ENCODE data around the gene CTSH. TPM values are rescaled to one million over a fixed set of nuclear protein-coding genes. Genes with fewer than 3 reads are reported as not detected.

The CTSH gene
- total RNA-seq, 1 donor from 2014 or later = 6.4 TPM

DNA sequence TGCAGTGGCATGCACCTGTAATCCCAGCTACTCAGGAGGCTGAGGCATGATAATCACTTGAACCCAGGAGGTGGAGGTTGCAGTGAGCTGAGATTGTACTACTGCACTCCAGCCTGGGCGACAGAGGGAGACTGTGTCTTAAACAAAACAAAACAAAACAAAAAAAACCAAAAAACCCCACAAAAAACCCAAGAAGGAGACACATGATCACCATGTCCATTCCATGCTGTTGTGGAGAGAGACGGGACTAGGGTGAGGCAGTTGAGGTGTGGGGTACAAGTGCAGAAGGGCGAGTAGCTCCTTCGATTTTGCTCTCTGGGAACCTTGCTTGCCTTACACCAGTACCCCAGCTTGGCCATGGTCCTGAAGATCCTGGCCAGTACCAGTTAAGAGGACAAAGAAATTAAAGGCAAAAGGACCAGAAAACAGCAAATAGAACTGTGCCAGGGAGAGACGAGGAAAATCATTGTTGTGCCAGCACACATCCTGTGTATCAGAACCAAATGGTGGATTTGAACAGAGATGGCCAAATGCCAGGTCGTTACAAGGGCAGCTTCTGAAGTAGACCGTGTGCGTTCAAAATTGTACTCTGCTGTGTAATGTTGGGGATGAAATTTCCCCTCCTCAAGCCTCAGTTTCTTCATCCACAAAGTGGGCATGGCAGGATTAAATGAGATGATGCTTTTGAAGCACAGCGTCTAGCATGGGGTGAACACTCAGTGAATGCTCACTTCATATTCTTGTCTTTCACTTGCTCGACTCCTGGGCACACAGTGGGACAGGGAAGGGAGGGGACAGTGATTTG, 42.9 kb upstream of the CTSH start:
- Mint-ChIP-seq H3K27ac (ENCODE audit: unreplicated experiment) (peak overlapping the region; percentile 96), H3K4me1 (ENCODE audit: unreplicated experiment) (peaks cover 28% of the 10 kb centered on the region), H3K27me3 (ENCODE audit: unreplicated experiment) (no peaks in the 10 kb centered on the region), H3K9me3 (ENCODE audit: unreplicated experiment) (no peaks in the 10 kb centered on the region), H3K36me3 (ENCODE audit: unreplicated experiment) (no peaks in the 10 kb centered on the region), H3K4me3 (ENCODE audit: unreplicated experiment) (no peak overlapping the region)
- DNase-seq (ENCODE audit: extremely low spot score, unreplicated experiment) = no peak
- no peak for TF ChIP-seq CTCF (IDR thresholded peaks at IDR 0.05)

- H3K36me3 Mint-ChIP-seq (ENCODE audit: unreplicated experiment) = no peaks in the 10 kb centered on the region
- DNase-seq (ENCODE audit: extremely low spot score, unreplicated experiment) = no peak
- no peak overlapping the region for H3K4me3 Mint-ChIP-seq (ENCODE audit: unreplicated experiment)
- H3K27me3 Mint-ChIP-seq (ENCODE audit: unreplicated experiment) = no peaks in the 10 kb centered on the region
- no peak overlapping the region for H3K27ac Mint-ChIP-seq (ENCODE audit: unreplicated experiment)
- peaks cover 25% of the 10 kb centered on the region for H3K4me1 Mint-ChIP-seq (ENCODE audit: unreplicated experiment)
- H3K9me3 Mint-ChIP-seq (ENCODE audit: unreplicated experiment) = no peaks in the 10 kb centered on the region
- TF ChIP-seq CTCF (IDR thresholded peaks at IDR 0.05) = no peak
Observed at GRCh38 chr15:78985859-78986475, 41.1 kb upstream of the CTSH start.

GRCh38 chr15:78984041-78984440, 39.2 kb upstream of the CTSH start:
- Mint-ChIP-seq H3K27ac (ENCODE audit: unreplicated experiment) (no peak overlapping the region), H3K27me3 (ENCODE audit: unreplicated experiment) (no peaks in the 10 kb centered on the region), H3K4me3 (ENCODE audit: unreplicated experiment) (no peak overlapping the region), H3K36me3 (ENCODE audit: unreplicated experiment) (no peaks in the 10 kb centered on the region), H3K4me1 (ENCODE audit: unreplicated experiment) (peaks cover 20% of the 10 kb centered on the region), H3K9me3 (ENCODE audit: unreplicated experiment) (no peaks in the 10 kb centered on the region)
- DNase-seq (ENCODE audit: extremely low spot score, unreplicated experiment) = no peak
- no peak for TF ChIP-seq CTCF (IDR thresholded peaks at IDR 0.05)

GRCh38 chr15:78983146-78983918, 38.5 kb upstream of the CTSH start:
- Mint-ChIP-seq H3K27me3 (ENCODE audit: unreplicated experiment) (no peaks in the 10 kb centered on the region), H3K36me3 (ENCODE audit: unreplicated experiment) (no peaks in the 10 kb centered on the region), H3K4me1 (ENCODE audit: unreplicated experiment) (peaks cover 13% of the 10 kb centered on the region), H3K9me3 (ENCODE audit: unreplicated experiment) (no peaks in the 10 kb centered on the region), H3K4me3 (ENCODE audit: unreplicated experiment) (no peak overlapping the region), H3K27ac (ENCODE audit: unreplicated experiment) (no peak overlapping the region)
- DNase-seq (ENCODE audit: extremely low spot score, unreplicated experiment) = no peak
- TF ChIP-seq CTCF (IDR thresholded peaks at IDR 0.05) = no peak

DNA sequence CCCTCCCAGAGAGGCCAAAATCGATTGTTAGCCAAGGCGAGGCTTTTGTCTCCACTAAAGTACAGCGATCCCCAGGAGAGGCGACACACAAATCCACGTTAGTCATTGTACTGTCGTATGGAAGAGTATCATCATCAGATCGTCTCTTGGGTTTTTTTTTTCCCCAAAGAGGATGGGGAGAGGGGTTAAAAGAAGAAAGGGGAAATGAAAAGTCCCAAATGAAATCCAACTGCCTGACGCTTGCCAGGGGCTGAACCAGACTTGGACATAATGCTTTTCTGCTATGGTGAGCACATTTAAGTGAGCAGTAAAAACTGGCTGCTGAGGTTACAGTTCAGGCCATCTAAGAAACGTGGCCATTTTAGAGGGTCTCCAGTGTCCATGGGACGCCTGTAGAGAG, 37.9 kb upstream of the CTSH start:
- H3K4me1 Mint-ChIP-seq (ENCODE audit: unreplicated experiment) = peaks cover 7% of the 10 kb centered on the region
- no peaks in the 10 kb centered on the region for H3K36me3 Mint-ChIP-seq (ENCODE audit: unreplicated experiment)
- DNase-seq (ENCODE audit: extremely low spot score, unreplicated experiment) = no peak
- H3K27me3 Mint-ChIP-seq (ENCODE audit: unreplicated experiment) = no peaks in the 10 kb centered on the region
- H3K9me3 Mint-ChIP-seq (ENCODE audit: unreplicated experiment) = no peaks in the 10 kb centered on the region
- no peak overlapping the region for H3K27ac Mint-ChIP-seq (ENCODE audit: unreplicated experiment)
- no peak overlapping the region for H3K4me3 Mint-ChIP-seq (ENCODE audit: unreplicated experiment)
- no peak for TF ChIP-seq CTCF (IDR thresholded peaks at IDR 0.05)
